ENCODE results near the gene LRRIQ1.

LRRIQ1 gene

GRCh38 chr12:85152311-85152729 is 116.2 kb downstream of the LRRIQ1 start:
- TF ChIP-seq CTCF (IDR thresholded peaks at IDR 0.05; ENCODE audit: low read depth, low read length), result no peak
- no peak overlapping the region for H3K4me3 ChIP-seq (ENCODE audit: low read depth, low read length)

GRCh38 chr12:85155791-85156190 is 119.6 kb downstream of the LRRIQ1 start:
- no peak for TF ChIP-seq CTCF (IDR thresholded peaks at IDR 0.05; ENCODE audit: low read depth, low read length)

GRCh38 chr12:85156569-85156968 is 120.4 kb downstream of the LRRIQ1 start:
- H3K4me3 ChIP-seq (ENCODE audit: low read depth, low read length), result no peak overlapping the region
- TF ChIP-seq CTCF (IDR thresholded peaks at IDR 0.05; ENCODE audit: low read depth, low read length), result no peak

More at GRCh38 chr12:85155791-85156190, 119.6 kb downstream of the LRRIQ1 start:
- H3K4me3 ChIP-seq (ENCODE audit: low read depth, low read length), result no peak overlapping the region

GRCh38 chr12:85157035-85157603 is 121.0 kb downstream of the LRRIQ1 start:
- H3K4me3 ChIP-seq (ENCODE audit: low read depth, low read length), result no peak overlapping the region
- TF ChIP-seq CTCF (IDR thresholded peaks at IDR 0.05; ENCODE audit: low read depth, low read length), result no peak

GRCh38 chr12:85163752-85164321 is 127.7 kb downstream of the LRRIQ1 start:
- TF ChIP-seq CTCF (IDR thresholded peaks at IDR 0.05; ENCODE audit: low read depth, low read length), result no peak
- H3K4me3 ChIP-seq (ENCODE audit: low read depth, low read length), result no peak overlapping the region

GRCh38 chr12:85179680-85180270 is 143.6 kb downstream of the LRRIQ1 start:
- no peak for TF ChIP-seq CTCF (IDR thresholded peaks at IDR 0.05; ENCODE audit: low read depth, low read length)

GRCh38 chr12:85182699-85183098 is 146.5 kb downstream of the LRRIQ1 start:
- no peak for TF ChIP-seq CTCF (IDR thresholded peaks at IDR 0.05; ENCODE audit: low read depth, low read length)
- no peak overlapping the region for H3K4me3 ChIP-seq (ENCODE audit: low read depth, low read length)

More at GRCh38 chr12:85179680-85180270, 143.6 kb downstream of the LRRIQ1 start:
- no peak overlapping the region for H3K4me3 ChIP-seq (ENCODE audit: low read depth, low read length)

Data from WI38 (cell line).